Dendritic cell treated with granulocyte-macrophage colony-stimulating factor and Interleukin-4, amounts not matched to agents 40 ng/mL and 50 ng/mL, for 4 days (primary cell): ENCODE measurements around the gene ANKRD10.

Source experiments
- H3K27ac Mint-ChIP-seq: one replicate; pipeline ENCODE4 v1.8.0; 2022; ENCODE audit warnings: mild to moderate bottlenecking, mixed read lengths
- H3K27me3 Mint-ChIP-seq: one replicate; pipeline ENCODE4 v1.8.0; 2022; ENCODE audit warnings: mild to moderate bottlenecking, mixed read lengths
- H3K36me3 Mint-ChIP-seq: one replicate; pipeline ENCODE4 v1.8.0; 2022; ENCODE audit warnings: low read depth, mixed read lengths
- H3K4me1 Mint-ChIP-seq: one replicate; pipeline ENCODE4 v1.8.0; 2022; ENCODE audit warnings: low read depth, mixed read lengths
- H3K4me3 Mint-ChIP-seq: one replicate; pipeline ENCODE4 v1.8.0; 2022; ENCODE audit warnings: mild to moderate bottlenecking, moderate library complexity, mixed read lengths
- H3K9me3 Mint-ChIP-seq: one replicate; pipeline ENCODE4 v1.8.0; 2022; ENCODE audit warnings: mixed read lengths
- intact Hi-C: fragments of 100-400 bp; cut with micrococcal nuclease; formaldehyde crosslinking; loops from one replicate; pipeline ENCODE4 v1.15.0; 2022

The ANKRD10 gene

GRCh38 chr13:110866491-110867170, 48.2 kb downstream of the ANKRD10 start:
- Mint-ChIP-seq H3K4me1 (peaks cover 20% of the 10 kb centered on the region), H3K27me3 (peaks cover 26% of the 10 kb centered on the region), H3K4me3 (no peak overlapping the region), H3K27ac (no peak overlapping the region), H3K9me3 (no peaks in the 10 kb centered on the region), H3K36me3 (no peaks in the 10 kb centered on the region)
- intact Hi-C loops = no loop called here

DNA sequence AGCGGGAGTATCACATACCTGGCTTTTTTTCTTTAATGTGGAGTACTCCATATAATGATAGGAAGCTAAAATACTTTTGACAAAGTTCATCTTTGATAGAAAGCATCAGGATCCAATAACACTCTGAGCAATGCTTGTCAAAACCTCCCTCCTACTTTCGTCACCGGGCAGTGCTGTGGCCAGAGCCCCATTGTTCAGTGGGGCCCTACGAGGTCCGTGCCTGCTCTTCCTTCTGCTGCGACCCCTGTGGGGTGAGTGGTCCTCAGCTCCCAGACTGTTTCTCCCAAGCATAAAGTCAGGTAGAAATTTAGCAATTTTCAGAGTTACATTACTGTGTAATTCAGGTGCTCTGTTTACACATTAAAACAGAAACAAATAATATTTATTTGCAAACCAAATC, 51.2 kb downstream of the ANKRD10 start:
- no peaks in the 10 kb centered on the region for H3K36me3 Mint-ChIP-seq

GRCh38 chr13:110860983-110861382, 53.9 kb downstream of the ANKRD10 start:
- no peak overlapping the region for H3K4me3 Mint-ChIP-seq
- H3K36me3 Mint-ChIP-seq = no peaks in the 10 kb centered on the region
- no peak overlapping the region for H3K27ac Mint-ChIP-seq
- intact Hi-C loops = no loop called here
- H3K27me3 Mint-ChIP-seq = peaks cover 5% of the 10 kb centered on the region
- peaks cover 18% of the 10 kb centered on the region for H3K9me3 Mint-ChIP-seq
- no peaks in the 10 kb centered on the region for H3K4me1 Mint-ChIP-seq

More for the DNA sequence above, 51.2 kb downstream of the ANKRD10 start:
- intact Hi-C loops = no loop called here
- Mint-ChIP-seq H3K9me3 (no peaks in the 10 kb centered on the region), H3K27me3 (peaks cover 11% of the 10 kb centered on the region), H3K27ac (no peak overlapping the region), H3K4me3 (no peak overlapping the region), H3K4me1 (no peaks in the 10 kb centered on the region)

DNA sequence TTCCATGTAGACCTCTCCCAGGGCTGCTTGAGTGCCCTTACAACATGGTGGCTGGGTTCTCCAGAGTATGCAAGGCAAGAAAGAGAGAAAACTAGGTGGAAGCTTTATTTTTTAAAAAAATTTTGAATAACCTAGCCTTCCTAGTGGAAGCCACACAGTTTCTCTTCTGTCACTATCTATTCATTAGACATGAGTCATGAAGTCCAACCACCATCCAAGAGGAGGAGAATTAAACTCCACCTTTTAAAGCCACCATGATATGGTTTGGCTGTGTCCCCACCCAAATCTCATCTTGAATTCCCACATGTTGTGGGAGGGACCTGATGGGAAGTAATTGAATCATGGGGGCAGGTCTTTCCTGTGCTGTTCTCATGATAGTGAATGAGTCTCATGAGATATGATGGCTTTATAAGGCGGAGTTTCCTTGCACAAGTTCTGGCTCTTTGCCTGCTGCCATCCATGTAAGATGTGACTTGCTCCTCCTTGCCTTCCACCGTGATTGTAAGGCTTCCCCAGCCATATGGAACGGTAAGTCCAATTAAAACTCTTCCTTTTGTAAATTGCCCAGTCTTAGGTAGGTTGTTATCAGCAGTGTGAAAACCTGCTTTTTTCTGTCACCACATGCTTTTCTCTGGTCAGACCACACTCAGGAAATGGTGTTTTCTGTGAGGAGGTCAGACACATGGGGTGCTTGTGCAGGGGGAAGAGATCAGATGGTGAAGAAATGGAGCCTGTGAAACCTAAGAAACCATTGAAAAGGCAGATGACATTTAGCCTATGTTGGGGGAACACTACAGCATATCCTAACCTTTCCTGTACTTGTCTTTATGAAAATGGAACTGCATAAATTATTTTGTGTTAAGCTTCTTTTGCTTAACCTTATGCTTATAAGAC, 57.7 kb downstream of the ANKRD10 start:
- Mint-ChIP-seq H3K9me3 (peaks cover 20% of the 10 kb centered on the region), H3K27me3 (no peaks in the 10 kb centered on the region), H3K4me3 (no peak overlapping the region), H3K4me1 (no peaks in the 10 kb centered on the region), H3K36me3 (no peaks in the 10 kb centered on the region), H3K27ac (no peak overlapping the region)
- intact Hi-C loops = no loop called here

- H3K9me3 Mint-ChIP-seq = peaks cover 20% of the 10 kb centered on the region
- no peaks in the 10 kb centered on the region for H3K36me3 Mint-ChIP-seq
- H3K4me3 Mint-ChIP-seq = no peak overlapping the region
- intact Hi-C loops = no loop called here
- no peak overlapping the region for H3K27ac Mint-ChIP-seq
- no peaks in the 10 kb centered on the region for H3K4me1 Mint-ChIP-seq
- H3K27me3 Mint-ChIP-seq = peaks cover 9% of the 10 kb centered on the region
Observed at GRCh38 chr13:110855363-110855762, 59.5 kb downstream of the ANKRD10 start.

DNA sequence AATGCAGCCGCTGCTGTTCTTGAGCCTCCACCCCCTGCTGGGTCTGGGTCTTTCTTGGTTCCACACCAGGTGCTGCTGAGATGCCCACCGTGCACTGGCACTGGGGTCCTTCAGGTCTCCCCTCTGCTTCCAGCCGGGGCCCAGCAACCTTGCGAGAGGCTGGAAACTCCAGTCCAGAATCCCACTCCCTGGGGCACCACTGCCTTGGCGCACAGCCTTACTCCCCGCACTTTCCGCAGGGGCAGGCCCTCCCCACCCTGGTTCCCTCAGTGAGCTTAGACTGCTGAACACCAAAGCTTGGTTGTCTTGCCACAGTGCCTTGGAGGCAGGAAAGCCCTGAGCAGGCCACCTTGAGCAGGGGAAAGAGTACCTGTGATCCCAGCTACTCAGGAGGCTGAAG, 60.0 kb downstream of the ANKRD10 start:
- Mint-ChIP-seq H3K36me3 (no peaks in the 10 kb centered on the region), H3K9me3 (peaks cover 20% of the 10 kb centered on the region), H3K4me3 (no peak overlapping the region), H3K4me1 (no peaks in the 10 kb centered on the region), H3K27me3 (peaks cover 10% of the 10 kb centered on the region), H3K27ac (no peak overlapping the region)
- intact Hi-C loops = no loop called here

DNA sequence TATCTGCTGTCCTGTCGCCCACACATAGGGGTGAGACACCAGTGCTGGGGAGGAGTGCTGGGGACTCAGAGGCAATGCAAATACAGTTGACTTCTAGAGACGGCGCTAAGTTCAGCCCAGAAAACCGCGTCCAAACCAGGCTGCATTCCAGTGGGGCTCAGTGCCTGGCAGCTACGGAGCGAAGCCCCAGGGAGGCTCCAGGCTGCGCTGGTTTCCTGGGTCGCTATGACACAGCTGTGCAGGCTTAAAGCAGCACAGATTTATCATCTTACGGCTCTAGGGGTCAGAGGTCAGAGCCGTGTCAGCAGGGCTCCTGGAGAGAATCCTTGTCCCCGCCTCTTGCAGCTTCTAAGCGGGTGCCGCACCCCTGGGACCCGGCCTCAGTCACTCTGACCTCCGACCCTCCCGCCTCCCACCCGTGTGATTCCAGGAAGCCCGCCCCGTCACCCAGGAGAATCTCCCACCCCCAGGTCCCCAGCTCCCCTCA, 61.6 kb downstream of the ANKRD10 start:
- H3K27ac Mint-ChIP-seq = no peak overlapping the region
- peaks cover 10% of the 10 kb centered on the region for H3K27me3 Mint-ChIP-seq
- H3K4me3 Mint-ChIP-seq = no peak overlapping the region
- no peaks in the 10 kb centered on the region for H3K36me3 Mint-ChIP-seq
- peaks cover 20% of the 10 kb centered on the region for H3K9me3 Mint-ChIP-seq
- no peaks in the 10 kb centered on the region for H3K4me1 Mint-ChIP-seq
- intact Hi-C loops = no loop called here

GRCh38 chr13:110850840-110851239, 64.0 kb downstream of the ANKRD10 start:
- Mint-ChIP-seq H3K27ac (no peak overlapping the region), H3K36me3 (no peaks in the 10 kb centered on the region), H3K9me3 (peaks cover under 1% of the 10 kb centered on the region), H3K27me3 (peaks cover 12% of the 10 kb centered on the region), H3K4me3 (no peak overlapping the region), H3K4me1 (no peaks in the 10 kb centered on the region)
- intact Hi-C loops = no loop called here

DNA sequence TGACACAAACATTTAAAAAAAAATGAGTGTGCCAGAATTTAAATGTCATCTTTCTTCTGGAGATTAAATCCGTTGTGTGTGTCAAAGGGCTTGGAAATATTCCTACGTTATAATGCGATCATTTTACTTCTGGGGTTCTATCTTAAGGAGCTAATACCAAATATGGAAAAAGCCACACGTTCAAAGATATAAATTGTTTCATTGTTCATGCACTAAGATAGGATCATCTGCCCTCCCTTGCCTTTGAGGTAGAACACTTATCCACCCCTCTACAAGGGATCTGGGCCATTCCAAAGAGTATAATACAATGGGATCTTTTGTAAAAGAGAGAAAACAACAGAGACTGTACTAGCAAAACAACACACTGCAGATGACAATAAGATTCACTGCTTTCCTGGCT, 64.9 kb downstream of the ANKRD10 start:
- H3K27ac Mint-ChIP-seq = no peak overlapping the region

GRCh38 chr13:110845520-110845919, 69.3 kb downstream of the ANKRD10 start:
- intact Hi-C loops = no loop called here
- Mint-ChIP-seq H3K4me1 (no peaks in the 10 kb centered on the region), H3K9me3 (no peaks in the 10 kb centered on the region), H3K4me3 (no peak overlapping the region), H3K27me3 (peaks cover 14% of the 10 kb centered on the region), H3K27ac (no peak overlapping the region), H3K36me3 (no peaks in the 10 kb centered on the region)

More for the DNA sequence above, 64.9 kb downstream of the ANKRD10 start:
- Mint-ChIP-seq H3K9me3 (no peaks in the 10 kb centered on the region), H3K4me3 (no peak overlapping the region), H3K36me3 (no peaks in the 10 kb centered on the region), H3K27me3 (peaks cover 14% of the 10 kb centered on the region), H3K4me1 (no peaks in the 10 kb centered on the region)
- intact Hi-C loops = no loop called here

- Mint-ChIP-seq H3K36me3 (no peaks in the 10 kb centered on the region), H3K27me3 (peaks cover 14% of the 10 kb centered on the region), H3K4me1 (no peaks in the 10 kb centered on the region), H3K4me3 (no peak overlapping the region), H3K9me3 (no peaks in the 10 kb centered on the region), H3K27ac (no peak overlapping the region)
- intact Hi-C loops = no loop called here
Observed at GRCh38 chr13:110841846-110842245, 73.0 kb downstream of the ANKRD10 start.

DNA sequence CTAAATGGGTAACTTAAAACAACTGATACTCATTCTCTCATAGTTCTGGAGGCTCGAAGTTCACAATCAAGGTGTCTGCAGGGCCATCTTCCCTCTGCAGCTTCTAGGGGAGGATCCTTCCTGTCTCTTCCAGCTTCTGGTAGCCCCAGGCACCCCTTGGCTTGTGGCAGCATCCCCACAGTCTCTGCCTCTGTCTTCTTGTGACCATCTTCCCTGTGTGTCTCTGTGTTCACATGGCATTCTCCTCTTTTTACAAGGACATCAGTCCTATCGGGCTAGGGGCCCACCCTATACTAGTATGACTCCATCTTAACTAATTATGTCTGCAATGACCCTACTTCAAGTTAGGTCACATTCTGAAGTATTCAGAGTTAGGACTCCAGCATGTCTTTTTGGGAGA, 73.5 kb downstream of the ANKRD10 start:
- H3K27me3 Mint-ChIP-seq = peaks cover 14% of the 10 kb centered on the region
- H3K4me3 Mint-ChIP-seq = no peak overlapping the region
- H3K9me3 Mint-ChIP-seq = no peaks in the 10 kb centered on the region
- intact Hi-C loops = no loop called here
- H3K27ac Mint-ChIP-seq = no peak overlapping the region
- no peaks in the 10 kb centered on the region for H3K4me1 Mint-ChIP-seq
- no peaks in the 10 kb centered on the region for H3K36me3 Mint-ChIP-seq

DNA sequence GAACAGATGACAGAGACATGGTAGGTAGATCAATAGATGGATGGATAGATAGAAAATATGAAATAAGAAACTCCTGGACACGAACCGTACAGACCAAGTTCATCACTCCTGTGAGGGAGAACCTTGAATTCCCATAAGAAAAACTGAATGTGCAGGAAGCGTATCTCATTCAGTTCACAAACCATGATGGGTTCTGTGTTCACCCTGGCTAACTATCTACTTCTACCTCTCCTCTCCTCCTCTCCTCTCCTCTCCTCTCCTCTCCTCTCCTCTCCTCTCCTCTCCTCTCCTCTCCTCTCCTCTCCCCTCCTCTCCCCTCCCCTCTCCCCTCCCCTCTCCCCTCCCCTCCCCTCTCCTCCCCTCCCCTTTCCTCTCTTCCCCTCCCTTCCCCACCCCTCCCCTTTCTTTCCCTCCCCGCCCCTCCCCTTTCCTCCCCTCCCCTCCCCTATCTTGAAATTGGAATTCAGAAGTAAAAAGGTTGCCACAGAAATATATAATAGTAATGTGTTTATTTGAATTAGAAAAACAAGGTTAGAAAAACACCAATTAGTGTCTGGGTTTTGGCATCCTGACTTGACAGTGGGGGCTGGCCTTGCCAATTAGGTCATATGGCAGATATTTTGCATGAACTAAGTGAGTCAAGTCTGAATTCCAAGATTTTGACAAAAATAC, 75.9 kb downstream of the ANKRD10 start:
- Mint-ChIP-seq H3K27me3 (peaks cover 15% of the 10 kb centered on the region), H3K27ac (no peak overlapping the region), H3K36me3 (no peaks in the 10 kb centered on the region), H3K9me3 (no peaks in the 10 kb centered on the region), H3K4me1 (no peaks in the 10 kb centered on the region), H3K4me3 (no peak overlapping the region)
- intact Hi-C loops = no loop called here

DNA sequence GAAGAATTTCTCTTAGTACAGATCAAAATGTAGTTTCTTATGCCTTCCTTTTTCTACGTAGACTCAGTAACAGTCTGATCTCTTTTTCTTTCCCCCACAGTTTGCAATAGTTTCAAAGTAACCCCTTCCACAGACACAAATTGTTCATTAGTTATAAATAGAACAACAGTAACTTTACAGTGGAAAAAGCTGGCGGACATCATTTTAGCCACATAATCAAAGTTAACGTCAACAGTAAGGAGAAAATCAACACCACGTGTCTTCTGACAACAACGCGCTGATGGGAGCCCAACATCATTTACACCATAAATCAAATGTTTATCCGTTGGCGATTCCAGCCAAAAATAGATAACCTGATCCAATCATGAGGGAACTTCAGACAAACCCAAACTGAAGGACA, 76.8 kb downstream of the ANKRD10 start:
- Mint-ChIP-seq H3K36me3 (no peaks in the 10 kb centered on the region), H3K9me3 (no peaks in the 10 kb centered on the region), H3K27ac (no peak overlapping the region), H3K27me3 (peaks cover 16% of the 10 kb centered on the region), H3K4me1 (no peaks in the 10 kb centered on the region), H3K4me3 (no peak overlapping the region)
- intact Hi-C loops = no loop called here
